EH (cell line): ENCODE measurements around the gene OR6A2.
"Not testable (repeated sequence)": the region's sequence is repeated elsewhere in the genome, so short reads cannot be mapped to it uniquely, and the experiment has no call there.

Source experiments
- DNase-seq: peaks from one replicate; pipeline ENCODE4 v3.0.0-alpha.2; 2015; ENCODE audit warnings: low read depth

OR6A2 gene

GRCh38 chr11:6799402-6799801, at the start of gene OR6A2:
TSS of gene OR6A2 (minus strand) at chr11:6799689. CDS start at chr11:6795708, 3,981 bp downstream.
- DNase-seq = peak; percentile 33

DNA sequence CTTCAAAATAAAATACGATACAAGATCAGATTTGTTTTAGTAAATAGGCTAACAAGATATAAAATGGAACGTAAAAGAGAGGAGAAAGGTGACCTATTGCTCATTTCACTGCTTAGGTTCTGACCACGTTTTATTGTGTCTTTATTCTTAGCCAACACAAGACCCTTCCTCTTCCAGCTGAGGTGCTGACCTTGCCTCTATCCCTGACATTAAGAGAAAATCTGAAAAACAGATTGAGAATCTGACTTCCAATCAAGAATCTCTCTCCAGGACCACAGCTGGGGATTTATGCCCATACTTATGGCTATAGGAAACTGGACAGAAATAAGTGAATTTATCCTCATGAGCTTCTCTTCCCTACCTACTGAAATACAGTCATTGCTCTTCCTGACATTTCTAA, 45.9 kb upstream of the OR6A2 start, which contains the start of gene OR10A5:
OR10A5 (plus strand) TSS at position 301 of the 400 bp plus-strand sequence; CDS start at position 301, 0 bp downstream.
- no peak for DNase-seq

- DNase-seq = no peak
Measured at GRCh38 chr11:6844356-6844755, 44.9 kb upstream of the OR6A2 start.

DNA sequence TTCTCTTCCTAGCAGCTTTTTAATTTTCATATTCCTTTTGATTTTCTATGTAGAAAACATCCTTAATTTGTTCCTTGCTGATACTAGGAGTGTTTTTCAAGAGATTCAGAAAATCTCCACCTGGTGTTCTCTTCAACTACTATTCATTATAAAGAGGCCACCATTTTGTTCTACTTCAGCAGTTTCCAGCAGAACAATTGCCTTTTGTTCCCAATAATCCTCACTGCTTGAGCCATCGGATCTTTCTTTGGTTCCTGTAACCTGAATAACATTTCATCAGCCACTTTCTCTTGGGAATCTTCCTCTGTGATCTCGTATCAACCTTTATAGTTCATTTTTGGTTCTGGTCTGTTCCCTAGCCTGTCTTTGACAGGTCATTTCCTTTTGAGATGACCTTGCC, 44.2 kb upstream of the OR6A2 start:
- DNase-seq = no peak

- DNase-seq = no peak
Measured at GRCh38 chr11:6841694-6842093, 42.2 kb upstream of the OR6A2 start.

- DNase-seq = no peak
Measured at GRCh38 chr11:6834021-6834420, 34.5 kb upstream of the OR6A2 start.

- no peak for DNase-seq
Measured at GRCh38 chr11:6833356-6833755, 33.9 kb upstream of the OR6A2 start.

DNA sequence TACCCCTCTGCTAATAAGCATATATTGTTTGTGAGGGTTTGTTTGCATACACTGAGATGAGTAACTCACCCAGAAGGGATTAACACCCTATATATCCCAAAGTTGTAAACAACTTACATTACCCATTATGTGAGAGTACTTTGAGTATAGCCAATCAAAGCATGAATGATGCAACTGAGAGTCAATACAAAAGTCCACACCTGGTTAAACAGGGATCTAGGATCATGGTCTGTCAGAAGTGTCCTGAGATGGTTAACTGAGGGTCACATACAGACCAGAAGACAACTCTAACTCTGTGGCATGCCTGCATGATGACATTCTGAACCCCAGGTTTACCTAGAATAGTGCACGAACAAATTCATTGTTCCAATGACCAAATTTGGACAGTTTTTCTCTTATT, 28.6 kb upstream of the OR6A2 start:
- DNase-seq = no peak

GRCh38 chr11:6825231-6825744, 25.8 kb upstream of the OR6A2 start:
- no peak for DNase-seq

DNA sequence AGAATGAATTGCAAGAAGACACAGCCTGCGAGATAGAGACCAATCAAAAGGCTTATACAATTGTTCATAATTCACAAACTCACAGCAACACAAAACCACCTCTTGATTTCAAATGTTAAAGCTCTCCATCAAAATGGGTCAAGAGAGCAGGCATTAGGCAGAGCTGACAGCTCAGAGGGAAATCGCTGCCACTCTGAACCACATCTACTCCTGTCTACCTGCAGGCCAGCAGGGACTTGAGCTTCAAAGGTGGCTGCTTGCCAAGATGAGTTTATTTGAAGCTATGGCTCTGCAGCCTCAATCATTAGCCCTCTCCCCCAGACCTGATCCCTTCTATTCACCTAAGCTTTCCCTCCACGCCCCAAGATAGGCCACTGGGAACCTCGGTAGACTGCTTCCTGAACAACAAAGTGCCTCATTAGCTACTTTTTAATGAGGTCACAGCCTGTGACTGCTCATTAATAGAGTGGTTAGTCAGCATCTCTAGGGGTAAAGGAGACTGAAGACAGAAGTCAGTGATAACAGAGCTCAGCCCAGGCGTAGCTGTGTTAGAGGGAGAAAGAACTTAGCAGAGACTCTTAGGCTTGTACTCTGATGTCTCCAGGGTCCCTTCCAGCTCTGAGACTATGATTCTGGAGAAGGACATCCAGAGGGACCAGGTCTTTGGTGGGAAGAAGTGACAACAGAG, 24.8 kb upstream of the OR6A2 start:
- no peak for DNase-seq

DNA sequence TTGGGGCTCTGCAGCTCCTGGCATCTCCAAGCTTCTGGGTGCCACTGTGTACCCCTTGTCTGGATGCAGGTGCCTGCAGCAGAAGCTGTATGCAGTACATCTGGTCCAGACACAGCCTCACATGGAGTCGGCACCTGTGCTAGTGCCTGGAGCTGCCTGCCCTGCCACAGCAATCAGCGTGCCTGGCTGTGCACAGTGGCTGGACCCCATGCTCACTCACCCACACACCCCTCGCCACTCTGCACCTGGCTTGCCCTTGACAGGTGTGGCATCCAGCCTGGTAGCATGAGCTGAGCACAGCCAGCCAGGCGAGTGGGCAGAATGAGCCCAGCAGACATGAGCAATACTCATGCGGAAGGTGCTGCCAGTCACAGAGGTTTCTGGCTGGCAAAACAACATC, 19.5 kb upstream of the OR6A2 start:
- no peak for DNase-seq

GRCh38 chr11:6817694-6818093, 18.2 kb upstream of the OR6A2 start:
- DNase-seq = peak; percentile 9

- DNase-seq = no peak
Measured at GRCh38 chr11:6813656-6814055, 14.2 kb upstream of the OR6A2 start.

- DNase-seq = peak; percentile 53
Measured at GRCh38 chr11:6812390-6813005, 13.0 kb upstream of the OR6A2 start.

- DNase-seq = not testable (repeated sequence)
Measured at GRCh38 chr11:6801075-6801474, 1.6 kb upstream of the OR6A2 start.

DNA sequence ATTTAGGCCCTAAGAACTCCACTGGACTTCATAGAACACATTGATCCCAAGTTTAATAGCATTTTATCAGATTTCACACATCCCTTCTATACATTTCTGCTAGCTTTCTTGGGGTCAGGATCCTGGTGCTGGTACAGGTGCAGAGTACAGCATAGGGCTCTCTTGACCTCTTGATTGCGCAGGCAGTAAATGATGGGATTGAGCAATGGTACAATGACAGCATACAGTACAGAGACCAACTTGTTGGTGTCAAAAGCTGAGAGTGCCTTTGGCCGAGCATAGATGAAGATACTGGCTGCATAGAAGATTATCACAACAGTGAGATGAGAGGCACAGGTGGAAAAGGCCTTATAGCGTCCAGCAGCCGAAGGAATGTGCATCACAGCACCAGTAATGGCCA, 4.8 kb downstream of the OR6A2 start:
- no peak for DNase-seq

- DNase-seq = no peak
Measured at GRCh38 chr11:6790546-6790945, 8.9 kb downstream of the OR6A2 start.

GRCh38 chr11:6782720-6783119, 16.8 kb downstream of the OR6A2 start, which contains the start of gene OR2AG1:
TSS of gene OR2AG1 (plus strand) at chr11:6783020. CDS start at chr11:6785038, 2,018 bp downstream.
- no peak for DNase-seq

DNA sequence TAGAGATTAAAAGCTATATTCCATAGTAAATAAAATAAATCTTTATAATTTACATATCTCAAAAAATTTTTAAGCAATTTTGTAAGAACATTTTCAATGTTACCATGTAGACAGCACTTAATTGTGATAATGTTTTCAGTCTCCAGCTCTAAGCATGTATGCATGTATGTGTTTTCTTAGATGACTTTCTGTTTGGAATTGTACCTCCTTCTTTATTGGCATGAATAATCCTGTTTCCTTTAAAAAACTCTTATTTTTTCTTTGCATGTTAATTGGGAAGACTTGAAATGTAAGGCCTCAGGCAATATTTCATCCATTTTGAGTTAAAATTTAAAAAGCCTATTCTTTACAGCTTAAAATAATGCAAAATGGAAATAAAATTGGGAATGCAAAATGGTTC, 18.7 kb downstream of the OR6A2 start:
- DNase-seq = no peak

DNA sequence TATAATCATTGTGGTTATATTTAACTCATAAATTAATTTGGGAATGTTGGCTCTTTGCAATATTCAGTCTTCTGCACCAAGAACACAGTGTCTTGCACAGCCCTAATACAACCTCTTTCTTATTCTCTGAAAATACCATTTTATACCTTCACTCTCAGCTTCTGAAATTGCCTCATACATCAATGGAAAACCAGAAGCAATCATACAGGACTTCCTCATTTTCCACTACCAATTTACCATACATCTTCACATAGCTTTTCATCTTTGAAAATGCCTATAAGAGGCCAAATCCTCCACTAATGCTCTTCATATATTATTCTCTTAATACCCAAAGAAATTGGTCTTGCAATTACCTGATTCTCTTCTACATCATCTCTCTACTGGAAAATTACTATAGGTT, 21.0 kb downstream of the OR6A2 start:
- no peak for DNase-seq

GRCh38 chr11:6771926-6772893, 27.3 kb downstream of the OR6A2 start, which contains the start of gene OR2AG2:
TSS of gene OR2AG2 (minus strand) at chr11:6771976. CDS start at chr11:6768957, 3,019 bp downstream.
- no peak for DNase-seq

GRCh38 chr11:6757373-6757967, 42.0 kb downstream of the OR6A2 start:
- DNase-seq = peak; percentile 60
